ENCODE data around the gene MAP3K20. TPM values are rescaled to one million over a fixed set of nuclear protein-coding genes. Genes with fewer than 3 reads are reported as not detected.

MAP3K20 gene
- total and polyA plus RNA-seq, 10 of the 15 experiments (the other 5 are each of a cell fraction or from before 2014, with no cell fraction given) = 0.04 to 5.6 (median 2.3) TPM

- TF ChIP-seq SKIL (IDR thresholded peaks at IDR 0.05; ENCODE audit: low read depth, poor library complexity, severe bottlenecking) (no peak), RFX5 (IDR thresholded peaks at IDR 0.05; ENCODE audit: low read depth, low read length) (no peak), CEBPB (IDR thresholded peaks at IDR 0.05; ENCODE audit: borderline replicate concordance in 1 of 2, low read depth in 2 of 2, low read length in 2 of 2) (no peak), CBFB (IDR thresholded peaks at IDR 0.05; ENCODE audit: low read depth) (no peak), MTA2 (IDR thresholded peaks at IDR 0.05; ENCODE audit: low read depth) (no peak)
Observed at GRCh38 chr2:173305303-173305702, 229.7 kb downstream of the MAP3K20 start (continued).

- peaks cover 5% of the 10 kb centered on the region for H3K4me1 ChIP-seq (ENCODE audit: control insufficient read depth, insufficient read depth, low read length)
- no peak overlapping the region; the same call in 1 of the 2 replicates for H3K9ac ChIP-seq (ENCODE audit: control insufficient read depth, insufficient read depth, low read length)
- ChIA-PET POLR2A (interaction anchor here (0.6 kb wide), 1 partner anchor 240 kb away, joined by 4 read pairs; no protein-coding TSS in a partner anchor), SMC1A (ENCODE audit: uncharacterized antibody, unreplicated experiment) (interaction anchor here (0.6 to 0.9 kb wide), 2 partner anchors 11 to 33 kb away, joined by 3 read pairs; no protein-coding TSS in a partner anchor), CTCF (interaction anchor here (1.7 kb wide), 1 partner anchor 21 kb away, joined by 5 read pairs; no protein-coding TSS in a partner anchor), RAD21 (ENCODE audit: unreplicated experiment) (no interaction called here)
- BruUV-seq (replicated peaks) = no TSS peak
- peak; percentile 50 for DNase-seq (ENCODE audit: low read depth, low spot score)
- no peaks in the 10 kb centered on the region for H4K20me1 ChIP-seq (ENCODE audit: control insufficient read depth, insufficient read depth)
- H3K36me3 ChIP-seq (ENCODE audit: control insufficient read depth in 2 of 2, insufficient read depth in 2 of 2, low read length in 1 of 2) = no peaks in the 10 kb centered on the region
- 3% methylated on average over 4 of the region's 4 CpGs for WGBS (ENCODE audit: insufficient coverage, insufficient replicate concordance, low lambda C conversion rate, missing lambda C conversion rate)
- H2AFZ ChIP-seq (ENCODE audit: control insufficient read depth, low read depth, low read length) = peak overlapping the region; percentile 31
- no peaks in the 10 kb centered on the region for H3K9me3 ChIP-seq (replicated peaks; ENCODE audit: control insufficient read depth, insufficient read depth, low read length)
- H3K4me2 ChIP-seq (ENCODE audit: control insufficient read depth, insufficient read depth) = peak overlapping the region; percentile 49
- peak; percentile 49 for FAIRE-seq
- in situ Hi-C loops (cut with MboI) (no loop called here), intact Hi-C loops (cut with micrococcal nuclease; ENCODE audit: unreplicated experiment) (no loop called here)
- H3K4me3 ChIP-seq = peak overlapping the region; percentile 39; the same call in 1 of the 2 replicates
- peak; percentile 75 for ATAC-seq
- no peaks in the 10 kb centered on the region for H3K79me2 ChIP-seq (ENCODE audit: control insufficient read depth, insufficient read depth, low read length)
- no peaks in the 10 kb centered on the region for H3K27me3 ChIP-seq (replicated peaks in 1 of 2; ENCODE audit: control insufficient read depth in 2 of 2, insufficient read depth in 2 of 2, low read length in 1 of 2)
- H3K27ac ChIP-seq (ENCODE audit: control insufficient read depth, insufficient read depth) = no peak overlapping the region
- no peak for TF ChIP-seq ELK1 (IDR thresholded peaks at IDR 0.05; ENCODE audit: low read depth, low read length)
- no peak for TF ChIP-seq MLLT1 (IDR thresholded peaks at IDR 0.05)
- TF ChIP-seq USF1 (IDR thresholded peaks at IDR 0.05; ENCODE audit: borderline replicate concordance, extremely low read length, insufficient read depth, low read depth, low read length) = no peak
- no peak for TF ChIP-seq ZNF592 (IDR thresholded peaks at IDR 0.05)
Observed at GRCh38 chr2:173307293-173307692, 231.6 kb downstream of the MAP3K20 start.
